Pancreas (tissue), 10 donors: ENCODE results near the gene SEC61A2. TPM values are rescaled to one million over a fixed set of nuclear protein-coding genes. Genes with fewer than 3 reads are reported as not detected.

Experiments
- ATAC-seq, 4 donors: fragments of 200-7000 bp; cut with Tn5 transposase; one replicate each; pipeline versions ENCODE4 v1.8.0 to v1.9.1; 2020; ENCODE audit warnings: mild to moderate bottlenecking in 4 of 4, moderate library complexity in 4 of 4
- DNase-seq, 6 donors: peaks; one replicate each; pipeline ENCODE4 v3.0.0-alpha.2; 2020
- FAIRE-seq: peaks from 2 replicates; lab custom pipeline; 2012; peaks lifted over from hg19 to GRCh38; lab: Jason Lieb, UNC
- H3K27ac ChIP-seq, 4 donors: fragments of 200-600 bp; sonication (generic); 1 replicate in 3 of 4; 2 replicates in 1 of 4; pipeline versions ENCODE4 v1.5.0 to v1.8.0; 2020
- H3K27me3 ChIP-seq, 4 donors: fragments of 200-600 bp; one replicate each; pipeline ENCODE4 v1.8.0; 2021
- H3K36me3 ChIP-seq, 3 donors: fragments of 200-600 bp; sonication (generic) in 1 of 3; one replicate each; pipeline versions ENCODE4 v1.5.0 to v1.8.0; 2020 to 2021
- H3K4me1 ChIP-seq, 3 donors: fragments of 200-600 bp; one replicate each; pipeline ENCODE4 v1.8.0; 2021
- H3K4me3 ChIP-seq, 4 donors: fragments of 200-600 bp; sonication (generic) in 2 of 4; one replicate each; pipeline versions ENCODE4 v1.5.0 to v1.8.0; 2020 to 2021
- H3K9me3 ChIP-seq, 4 donors: fragments of 200-600 bp; one replicate each; pipeline ENCODE4 v1.8.0; 2021
- WGBS, 2 donors: extraction: QIAGEN DNeasy Blood & Tissue Kit; methylation state at CpG; one replicate each; pipeline ENCODE4 v1.1.7; 2013; 5-methylcytosine and 5-hydroxymethylcytosine counted together
- intact Hi-C, 3 donors: fragments of 100-400 bp; cut with DNase I; formaldehyde crosslinking; loops; one replicate each; pipeline versions ENCODE4 v1.11.1 to v1.14.2; 2022
- polyA plus RNA-seq, 2 donors: library from polyadenylated mRNA; stranded (reverse); fragments of 200-250 nt; gene quantifications; one replicate each; pipeline ENCODE4 v1.2.3, GENCODE V29; 2013
- total RNA-seq, 6 donors: library from RNA; stranded (reverse); fragmentation: NEBNext Ultra II Directional in 4 of 6; extraction: Animal tissue kit (Norgen Biotek cat#: 25700) in 4 of 6; gene quantifications; one replicate each; pipeline versions ENCODE4 v1.2.1 to v1.2.4, GENCODE V29; 2021 to 2023
- TF ChIP-seq, protein P1 (sequence below), 4 donors: fragments of 200-600 bp; sonication (generic) in 3 of 4; IDR thresholded peaks; one replicate each; pipeline versions ENCODE4 v1.5.0 to v1.8.0; 2021; ENCODE audit warnings: antibody characterized with exemption in 4 of 4
- donor health status: healthy with polysubstance abuse.
- donor health status: DM: no; HTN: no; CAD: no; lungs with moderate emphysema.
- donor health status: DM: no; HTN: no; CAD: no.
- donor health status: control.
- donor health status: control.
- donor health status: Bipolar disorder and iron deficiency.
- donor health status: DM: yes; HTN: yes; CAD: no.
- donor health status: DM: no; HTN: no; CAD: no.
- donor health status: DM: no; HTN: no; CAD: no.
- donor health status: DM: yes; HTN: yes; CAD: no.

Gene SEC61A2
- total and polyA plus RNA-seq, 8 donors: 1.1 to 6.4 (median 1.9) TPM

DNA sequence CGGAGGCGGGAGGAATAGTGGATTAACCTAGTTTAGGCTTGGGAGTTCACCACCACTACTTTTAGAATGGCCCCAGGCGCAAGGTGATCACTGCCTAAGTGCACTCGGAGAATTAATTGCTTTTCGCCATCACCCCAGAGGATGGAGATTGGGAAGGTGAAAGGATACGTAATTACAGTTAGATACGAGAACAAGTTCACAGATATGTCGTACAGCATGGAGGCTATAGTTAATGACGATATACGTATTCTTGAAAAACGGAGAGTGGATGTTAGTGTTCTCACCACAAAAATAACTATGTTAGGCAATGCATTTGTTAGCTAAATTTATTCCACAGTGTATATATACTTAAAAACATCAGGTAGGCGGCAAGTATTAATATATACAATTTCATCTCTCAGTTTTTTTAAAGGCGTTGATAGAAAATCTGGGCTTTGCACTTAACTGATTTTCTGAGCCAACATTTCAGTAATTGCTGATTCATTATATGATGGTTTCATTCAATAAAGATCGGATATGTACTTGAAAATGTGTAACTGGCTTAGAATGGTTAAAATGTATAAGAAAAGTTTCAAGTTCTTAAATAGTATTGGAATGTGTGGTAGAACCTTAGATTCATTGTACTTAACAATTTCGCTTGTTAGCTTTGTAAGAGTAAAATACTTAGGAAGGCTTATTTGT is 67.2 kb downstream of the SEC61A2 start:
- DNase-seq (no peak), ATAC-seq (no peak), FAIRE-seq (no peak)
- Histone ChIP-seq H3K4me3 (peak overlapping the region; percentile 50 to 80 (median 55)), H3K27me3 (no peaks in the 10 kb centered on the region), H3K9me3 (no peaks in the 10 kb centered on the region), H3K27ac (peak overlapping the region; percentile 73 to 90 (median 80)), H3K36me3 (no peaks in the 10 kb centered on the region), H3K4me1 (peaks cover 7 to 21% (median 7%) of the 10 kb centered on the region in 3 donors)
- TF ChIP-seq, protein P1, sequence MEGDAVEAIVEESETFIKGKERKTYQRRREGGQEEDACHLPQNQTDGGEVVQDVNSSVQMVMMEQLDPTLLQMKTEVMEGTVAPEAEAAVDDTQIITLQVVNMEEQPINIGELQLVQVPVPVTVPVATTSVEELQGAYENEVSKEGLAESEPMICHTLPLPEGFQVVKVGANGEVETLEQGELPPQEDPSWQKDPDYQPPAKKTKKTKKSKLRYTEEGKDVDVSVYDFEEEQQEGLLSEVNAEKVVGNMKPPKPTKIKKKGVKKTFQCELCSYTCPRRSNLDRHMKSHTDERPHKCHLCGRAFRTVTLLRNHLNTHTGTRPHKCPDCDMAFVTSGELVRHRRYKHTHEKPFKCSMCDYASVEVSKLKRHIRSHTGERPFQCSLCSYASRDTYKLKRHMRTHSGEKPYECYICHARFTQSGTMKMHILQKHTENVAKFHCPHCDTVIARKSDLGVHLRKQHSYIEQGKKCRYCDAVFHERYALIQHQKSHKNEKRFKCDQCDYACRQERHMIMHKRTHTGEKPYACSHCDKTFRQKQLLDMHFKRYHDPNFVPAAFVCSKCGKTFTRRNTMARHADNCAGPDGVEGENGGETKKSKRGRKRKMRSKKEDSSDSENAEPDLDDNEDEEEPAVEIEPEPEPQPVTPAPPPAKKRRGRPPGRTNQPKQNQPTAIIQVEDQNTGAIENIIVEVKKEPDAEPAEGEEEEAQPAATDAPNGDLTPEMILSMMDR (IDR thresholded peaks at IDR 0.05): no peak
- intact Hi-C loops: no loop called here
- 6 to 8% methylated on average over 15 of the region's 15 CpGs for WGBS, 2 donors

DNA sequence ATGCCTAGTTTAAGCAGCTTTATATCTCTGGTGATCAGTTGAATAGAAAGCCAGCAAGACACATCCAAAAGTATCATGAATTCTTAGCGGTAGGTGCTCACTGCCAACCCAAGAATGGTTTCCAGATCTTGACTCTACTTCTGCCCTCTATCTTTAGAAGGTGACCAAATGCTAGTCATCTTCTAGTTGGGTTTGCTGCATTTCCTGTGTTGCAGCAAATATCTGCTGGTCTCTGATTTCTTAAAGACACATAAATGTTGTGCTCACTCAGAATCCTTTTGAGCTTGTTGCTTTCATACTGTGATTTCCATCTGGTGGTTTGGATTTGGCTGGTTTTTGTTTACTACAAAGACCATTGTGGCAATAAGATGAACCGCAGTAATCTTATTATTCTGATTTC is 68.7 kb downstream of the SEC61A2 start:
- no peak for FAIRE-seq
- Histone ChIP-seq H3K9me3 (no peaks in the 10 kb centered on the region), H3K36me3 (peaks cover 0 to 4% (median 0%) of the 10 kb centered on the region in 3 donors), H3K4me3 (no peak overlapping the region), H3K27me3 (no peaks in the 10 kb centered on the region), H3K4me1 (peaks cover 7 to 21% (median 7%) of the 10 kb centered on the region in 3 donors), H3K27ac (no peak overlapping the region)
- TF ChIP-seq, protein P1 (IDR thresholded peaks at IDR 0.05): no peak
- intact Hi-C loops: no loop called here
- DNase-seq: no peak
- 80 to 83% methylated on average over 2 of the region's 2 CpGs for WGBS, 2 donors
- ATAC-seq: no peak

GRCh38 chr10:12200850-12201249 is 71.4 kb downstream of the SEC61A2 start:
- TF ChIP-seq, protein P1 (IDR thresholded peaks at IDR 0.05): no peak
- no peaks in the 10 kb centered on the region for H3K27me3 ChIP-seq
- DNase-seq (no peak), ATAC-seq (no peak), FAIRE-seq (no peak)
- intact Hi-C loops: no loop called here
- H3K4me3 ChIP-seq: no peak overlapping the region
- H3K27ac ChIP-seq: no peak overlapping the region
- WGBS, 2 donors: 93 to 94% methylated on average over 5 of the region's 5 CpGs
- no peaks in the 10 kb centered on the region for H3K9me3 ChIP-seq
- peaks cover 0 to 4% (median 0%) of the 10 kb centered on the region in 3 donors for H3K36me3 ChIP-seq
- peaks cover 7 to 15% (median 7%) of the 10 kb centered on the region in 3 donors for H3K4me1 ChIP-seq

GRCh38 chr10:12201543-12201942 is 72.1 kb downstream of the SEC61A2 start:
- Histone ChIP-seq H3K36me3 (peaks cover 0 to 4% (median 0%) of the 10 kb centered on the region in 3 donors), H3K9me3 (no peaks in the 10 kb centered on the region), H3K27ac (no peak overlapping the region), H3K27me3 (no peaks in the 10 kb centered on the region), H3K4me1 (peaks cover 7 to 15% (median 7%) of the 10 kb centered on the region in 3 donors), H3K4me3 (no peak overlapping the region)
- FAIRE-seq: no peak
- WGBS, 2 donors: 84 to 90% methylated on average over 3 of the region's 3 CpGs
- intact Hi-C loops: no loop called here
- ATAC-seq: no peak
- TF ChIP-seq, protein P1 (IDR thresholded peaks at IDR 0.05): no peak
- no peak for DNase-seq

- Histone ChIP-seq H3K4me1 (peaks cover under 1 to 10% (median 1%) of the 10 kb centered on the region in 3 donors), H3K36me3 (peaks cover 0 to 4% (median 0%) of the 10 kb centered on the region in 3 donors), H3K27me3 (no peaks in the 10 kb centered on the region), H3K9me3 (no peaks in the 10 kb centered on the region), H3K27ac (no peak overlapping the region), H3K4me3 (no peak overlapping the region)
- TF ChIP-seq, protein P1 (IDR thresholded peaks at IDR 0.05): no peak
- WGBS, 2 donors: 82 to 88% methylated on average over 5 of the region's 5 CpGs
- FAIRE-seq (no peak), ATAC-seq (no peak), DNase-seq (no peak)
- intact Hi-C loops: no loop called here
Measured at GRCh38 chr10:12202226-12202625, 72.7 kb downstream of the SEC61A2 start.
